ENCODE results near the gene TRIL. TPM values are rescaled to one million over a fixed set of nuclear protein-coding genes. Genes with fewer than 3 reads are reported as not detected.

The TRIL gene
- total and polyA plus RNA-seq, 9 of the 15 experiments (the other 6 are each of a cell fraction or from before 2014, with no cell fraction given) = not detected

DNA sequence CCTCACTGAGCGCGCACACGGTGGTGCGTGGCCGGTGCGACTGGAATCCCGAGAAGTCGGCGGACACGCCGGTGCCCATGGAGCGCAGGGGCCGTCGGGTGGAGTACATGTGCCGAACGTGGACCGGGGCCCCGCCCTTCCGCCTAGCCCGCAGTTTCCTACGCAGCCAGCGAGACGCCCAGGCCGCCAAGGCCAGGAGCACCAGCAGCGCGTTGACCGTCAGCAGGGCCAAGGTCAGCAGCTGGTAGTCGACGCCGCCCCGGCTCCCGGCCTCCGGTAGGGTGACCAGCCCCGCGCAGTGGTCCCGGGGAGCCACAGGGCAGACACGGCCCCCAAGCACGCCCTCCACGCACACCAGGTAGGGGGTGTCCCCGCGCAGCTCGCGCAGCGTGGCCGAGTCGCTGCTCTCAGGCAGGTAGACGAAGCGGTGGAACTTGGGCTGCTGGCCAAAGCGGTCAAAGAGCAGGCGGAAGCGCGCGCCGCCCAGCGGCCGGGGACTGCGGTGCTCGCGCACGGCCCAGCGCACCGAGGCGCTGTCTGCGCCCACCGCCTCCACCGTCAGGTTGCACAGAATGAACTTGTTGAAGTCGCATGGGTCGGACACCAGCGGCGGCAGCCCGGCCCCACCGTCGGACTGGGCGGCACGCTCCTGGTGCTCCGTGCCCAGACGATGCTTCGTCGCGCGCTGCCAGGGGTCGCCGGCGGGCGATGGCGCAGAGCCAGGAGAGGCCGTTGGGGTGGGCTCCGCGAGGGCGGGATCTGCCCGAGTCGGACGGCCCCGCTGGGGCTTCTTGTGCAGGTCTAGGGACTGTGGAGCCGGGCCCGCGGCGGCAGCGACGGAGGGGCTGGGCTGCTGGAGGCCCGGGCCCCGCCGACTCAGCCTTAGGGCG lies 2.2 kb downstream of the TRIL start:
- Histone ChIP-seq H3K9me3 (replicated peaks; ENCODE audit: control insufficient read depth, insufficient read depth, low read depth, low read length) (no peaks in the 10 kb centered on the region), H3K9ac (ENCODE audit: insufficient read depth in 1 of 2, low read depth in 2 of 2, low read length in 2 of 2) (no peak overlapping the region), H3K27ac (ENCODE audit: extremely low read depth, low read depth, low read length) (no peak overlapping the region), H3K9me1 (ENCODE audit: control insufficient read depth, insufficient read depth, low read length) (no peaks in the 10 kb centered on the region), H3K79me2 (ENCODE audit: control insufficient read depth, insufficient read depth, low read length) (no peaks in the 10 kb centered on the region), H3K27me3 (ENCODE audit: control insufficient read depth in 2 of 2, insufficient read depth in 2 of 2, low read length in 2 of 2) (no peaks in the 10 kb centered on the region), H2AFZ (ENCODE audit: low read depth, low read length) (no peak overlapping the region), H3K4me1 (replicated peaks in 1 of 2; ENCODE audit: control insufficient read depth in 2 of 2, insufficient read depth in 2 of 2, low read length in 2 of 2) (no peaks in the 10 kb centered on the region), H3K36me3 (ENCODE audit: control insufficient read depth, insufficient read depth, low read length) (no peaks in the 10 kb centered on the region), H3K4me3 (no peak overlapping the region), H4K20me1 (replicated peaks; ENCODE audit: control insufficient read depth, insufficient read depth, low read length) (no peaks in the 10 kb centered on the region), H3K4me2 (ENCODE audit: insufficient read depth, low read length) (no peak overlapping the region)
- 50% methylated on average over 52 of the region's 104 CpGs for WGBS (ENCODE audit: insufficient coverage, low coverage, missing lambda C conversion rate)
- in situ Hi-C loops (cut with MboI) (no loop called here), intact Hi-C loops (cut with micrococcal nuclease) (no loop called here)
- ATAC-seq (no peak), FAIRE-seq (no peak), DNase-seq (ENCODE audit: extremely low read depth in 1 of 4, low spot score in 3 of 4) (no peak)
- ChIA-PET POLR2A (no interaction called here), CTCF (ENCODE audit: low intra/inter-chr PET ratio) (no interaction called here)
- no peak for TF ChIP-seq KLF13 (tag; IDR thresholded peaks at IDR 0.05; ENCODE audit: borderline replicate concordance, low read depth)
- TF ChIP-seq, protein P1, sequence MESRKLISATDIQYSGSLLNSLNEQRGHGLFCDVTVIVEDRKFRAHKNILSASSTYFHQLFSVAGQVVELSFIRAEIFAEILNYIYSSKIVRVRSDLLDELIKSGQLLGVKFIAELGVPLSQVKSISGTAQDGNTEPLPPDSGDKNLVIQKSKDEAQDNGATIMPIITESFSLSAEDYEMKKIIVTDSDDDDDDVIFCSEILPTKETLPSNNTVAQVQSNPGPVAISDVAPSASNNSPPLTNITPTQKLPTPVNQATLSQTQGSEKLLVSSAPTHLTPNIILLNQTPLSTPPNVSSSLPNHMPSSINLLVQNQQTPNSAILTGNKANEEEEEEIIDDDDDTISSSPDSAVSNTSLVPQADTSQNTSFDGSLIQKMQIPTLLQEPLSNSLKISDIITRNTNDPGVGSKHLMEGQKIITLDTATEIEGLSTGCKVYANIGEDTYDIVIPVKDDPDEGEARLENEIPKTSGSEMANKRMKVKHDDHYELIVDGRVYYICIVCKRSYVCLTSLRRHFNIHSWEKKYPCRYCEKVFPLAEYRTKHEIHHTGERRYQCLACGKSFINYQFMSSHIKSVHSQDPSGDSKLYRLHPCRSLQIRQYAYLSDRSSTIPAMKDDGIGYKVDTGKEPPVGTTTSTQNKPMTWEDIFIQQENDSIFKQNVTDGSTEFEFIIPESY (CRISPR knock-in tag; IDR thresholded peaks at IDR 0.05) = peak; percentile 74
- no TSS peak for BruUV-seq (replicated peaks)

Data from K562 (cell line).